NB4 (cell line): ENCODE data around the gene PDGFRA.

Source experiments
- DNase-seq: peaks from one replicate; pipeline ENCODE4 v3.0.0; 2010; ENCODE audit warnings: low read depth
- H3K4me3 ChIP-seq: one replicate; pipeline ENCODE4 v1.5.1; 2011; ENCODE audit warnings: mild to moderate bottlenecking, low read depth, low read length, moderate library complexity
- MYC ChIP-seq: IDR thresholded peaks from 2 replicates; pipeline ENCODE4 v1.6.1; 2011; ENCODE audit warnings: low read depth, low read length
- POLR2A ChIP-seq: IDR thresholded peaks from 2 replicates; pipeline ENCODE4 v1.6.1; 2011; ENCODE audit warnings: mild to moderate bottlenecking; ENCODE audit not compliant: insufficient read length; ENCODE audit errors: extremely low read depth
- TF ChIP-seq, protein P1 (sequence below): IDR thresholded peaks from one replicate; pipeline ENCODE4 v1.5.1; 2012; ENCODE audit warnings: low read depth, low read length
- TF ChIP-seq, protein P2 (sequence below): IDR thresholded peaks from 2 replicates; pipeline ENCODE4 v1.6.1; 2011; ENCODE audit warnings: low read depth, low read length

The PDGFRA gene

DNA sequence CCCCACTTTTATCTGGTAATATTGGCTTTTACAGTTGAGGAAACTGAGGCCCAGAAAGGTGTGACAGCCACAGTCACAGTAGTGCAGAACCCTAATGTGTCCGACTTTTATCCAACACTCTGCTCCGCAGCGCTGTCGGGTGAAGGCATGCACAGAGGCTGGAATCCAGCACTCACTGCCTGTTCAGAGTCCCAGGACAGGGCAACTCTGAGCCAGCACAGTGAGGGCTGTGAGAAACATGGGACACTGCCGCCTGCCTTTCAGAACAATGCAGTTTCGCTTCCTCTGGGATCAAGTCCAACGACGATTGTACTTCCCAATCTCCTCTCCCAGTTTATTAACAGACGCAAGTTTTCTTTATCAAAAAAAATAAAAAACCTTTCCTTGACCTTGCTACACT, 41.9 kb upstream of the PDGFRA start:
- H3K4me3 ChIP-seq = no peak overlapping the region

DNA sequence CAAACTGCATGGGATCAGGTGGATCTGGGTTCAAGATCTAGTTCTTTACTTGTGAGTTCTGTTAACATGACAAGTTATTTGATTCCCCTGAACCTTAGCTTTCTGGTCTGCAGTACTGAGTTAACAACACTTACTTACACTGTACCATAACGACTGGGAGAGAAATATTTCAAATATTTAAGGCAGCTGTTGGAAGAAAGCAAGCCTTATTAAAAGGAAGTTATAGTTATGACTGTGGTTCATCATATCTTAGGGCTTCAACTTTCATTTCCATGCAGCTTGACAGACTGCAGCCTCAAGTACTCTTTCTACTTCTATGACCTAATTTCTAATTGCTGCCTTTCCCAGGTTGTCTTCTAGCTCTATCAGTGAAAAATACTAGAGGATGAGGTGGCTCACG, 40.0 kb upstream of the PDGFRA start:
- TF ChIP-seq, protein P1, sequence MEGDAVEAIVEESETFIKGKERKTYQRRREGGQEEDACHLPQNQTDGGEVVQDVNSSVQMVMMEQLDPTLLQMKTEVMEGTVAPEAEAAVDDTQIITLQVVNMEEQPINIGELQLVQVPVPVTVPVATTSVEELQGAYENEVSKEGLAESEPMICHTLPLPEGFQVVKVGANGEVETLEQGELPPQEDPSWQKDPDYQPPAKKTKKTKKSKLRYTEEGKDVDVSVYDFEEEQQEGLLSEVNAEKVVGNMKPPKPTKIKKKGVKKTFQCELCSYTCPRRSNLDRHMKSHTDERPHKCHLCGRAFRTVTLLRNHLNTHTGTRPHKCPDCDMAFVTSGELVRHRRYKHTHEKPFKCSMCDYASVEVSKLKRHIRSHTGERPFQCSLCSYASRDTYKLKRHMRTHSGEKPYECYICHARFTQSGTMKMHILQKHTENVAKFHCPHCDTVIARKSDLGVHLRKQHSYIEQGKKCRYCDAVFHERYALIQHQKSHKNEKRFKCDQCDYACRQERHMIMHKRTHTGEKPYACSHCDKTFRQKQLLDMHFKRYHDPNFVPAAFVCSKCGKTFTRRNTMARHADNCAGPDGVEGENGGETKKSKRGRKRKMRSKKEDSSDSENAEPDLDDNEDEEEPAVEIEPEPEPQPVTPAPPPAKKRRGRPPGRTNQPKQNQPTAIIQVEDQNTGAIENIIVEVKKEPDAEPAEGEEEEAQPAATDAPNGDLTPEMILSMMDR = no peak
- TF ChIP-seq POLR2A = no peak
- TF ChIP-seq, protein P2, sequence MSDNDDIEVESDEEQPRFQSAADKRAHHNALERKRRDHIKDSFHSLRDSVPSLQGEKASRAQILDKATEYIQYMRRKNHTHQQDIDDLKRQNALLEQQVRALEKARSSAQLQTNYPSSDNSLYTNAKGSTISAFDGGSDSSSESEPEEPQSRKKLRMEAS = no peak
- no peak for TF ChIP-seq MYC
- no peak for DNase-seq
- H3K4me3 ChIP-seq = no peak overlapping the region

More for the DNA sequence above, 41.9 kb upstream of the PDGFRA start:
- DNase-seq = no peak
- TF ChIP-seq, protein P2 = no peak
- TF ChIP-seq POLR2A = no peak
- TF ChIP-seq, protein P1 = no peak
- TF ChIP-seq MYC = no peak

DNA sequence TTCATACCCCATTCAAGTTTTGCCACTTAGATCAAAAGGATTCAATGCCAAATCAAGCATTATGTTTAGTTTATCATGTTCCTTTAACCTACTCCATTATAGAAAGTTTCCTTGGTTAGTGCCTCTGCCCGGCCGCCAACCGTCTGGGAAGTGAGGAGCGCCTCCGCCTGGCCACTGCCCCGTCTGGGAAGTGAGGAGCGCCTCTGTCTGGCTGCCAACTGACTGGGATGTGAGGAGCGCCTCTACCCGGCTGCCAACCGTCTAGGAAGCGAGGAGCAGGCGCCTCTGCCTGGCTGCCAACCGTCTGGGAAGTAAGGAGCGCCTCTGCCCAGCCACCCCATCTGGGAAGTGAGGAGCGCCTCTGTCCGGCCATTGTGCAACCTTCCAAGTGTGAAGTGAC, 36.3 kb upstream of the PDGFRA start:
- H3K4me3 ChIP-seq = no peak overlapping the region
- TF ChIP-seq MYC (no peak), POLR2A (no peak)
- TF ChIP-seq, protein P2 = no peak
- TF ChIP-seq, protein P1 = no peak
- DNase-seq = no peak

DNA sequence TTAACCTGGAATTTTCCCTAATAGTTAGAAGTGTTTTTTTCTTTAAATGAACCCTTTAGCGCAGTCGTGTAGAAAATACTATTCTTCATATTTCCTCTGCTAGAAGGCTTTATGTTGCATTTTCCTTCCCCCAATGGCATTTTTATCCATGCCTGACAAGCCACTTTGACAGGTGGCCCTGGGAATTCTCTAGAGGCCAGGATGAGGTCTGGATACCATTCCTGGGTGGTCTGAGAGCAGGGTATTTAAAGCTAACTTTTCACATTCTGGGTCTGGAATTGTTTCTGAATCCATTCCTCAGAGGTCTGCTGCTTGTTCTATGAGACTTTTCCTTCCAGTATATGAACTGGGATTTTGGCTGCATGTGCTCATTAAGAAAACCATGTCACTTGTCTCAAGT, 31.2 kb upstream of the PDGFRA start:
- no peak for DNase-seq
- TF ChIP-seq, protein P2 = no peak
- no peak for TF ChIP-seq POLR2A
- no peak overlapping the region for H3K4me3 ChIP-seq

DNA sequence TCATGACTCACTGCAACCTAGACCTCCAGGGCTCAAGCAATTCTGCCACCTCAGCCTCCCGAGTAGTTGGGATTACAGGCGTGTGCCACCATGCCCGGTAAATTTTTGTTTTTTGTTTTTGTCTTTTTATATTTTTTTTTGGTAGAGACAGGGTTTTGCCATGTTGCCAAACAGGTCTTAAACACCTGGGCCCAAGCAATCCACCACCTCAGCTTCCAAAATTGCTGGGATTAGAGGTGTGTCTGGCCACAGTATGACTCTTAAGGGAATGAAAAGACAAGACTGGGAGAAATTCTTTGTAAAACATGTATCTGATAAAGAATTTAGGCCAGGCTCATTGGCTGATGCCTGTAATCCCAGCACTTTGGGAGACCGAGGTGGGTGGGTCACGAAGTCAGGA, 29.2 kb upstream of the PDGFRA start:
- TF ChIP-seq MYC = no peak
- TF ChIP-seq, protein P2 = no peak
- TF ChIP-seq, protein P1 = no peak
- no peak for TF ChIP-seq POLR2A
- H3K4me3 ChIP-seq = no peak overlapping the region
- DNase-seq = no peak

DNA sequence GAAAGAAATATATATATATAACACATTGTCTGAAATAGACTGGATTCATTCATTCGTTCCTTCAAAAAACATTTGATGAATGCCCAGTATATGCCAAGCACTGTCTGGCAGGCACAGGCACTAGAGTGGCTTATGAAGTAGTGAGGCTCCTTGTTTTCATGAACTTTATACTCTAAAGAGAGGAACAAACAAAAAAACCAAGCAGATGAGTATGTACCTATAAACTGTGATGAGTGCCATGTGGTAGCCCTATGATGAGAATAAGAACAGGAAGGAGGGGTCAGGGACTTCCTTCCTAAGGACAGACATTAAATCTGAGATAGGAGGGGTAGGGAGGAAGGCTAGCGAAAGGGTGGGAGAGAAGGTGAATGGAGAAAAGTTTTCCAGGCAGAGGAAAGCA, 19.5 kb upstream of the PDGFRA start:
- no peak overlapping the region for H3K4me3 ChIP-seq
- TF ChIP-seq, protein P1 = no peak
- TF ChIP-seq, protein P2 = no peak
- TF ChIP-seq POLR2A = no peak
- no peak for DNase-seq
